Kidney tubule cell (primary cell): ENCODE measurements around the gene PLEKHA6.

Experiments used
- DNase-seq: peaks from one replicate; pipeline ENCODE4 v3.0.0-alpha.2; 2018; ENCODE audit warnings: low spot score

Gene PLEKHA6

DNA sequence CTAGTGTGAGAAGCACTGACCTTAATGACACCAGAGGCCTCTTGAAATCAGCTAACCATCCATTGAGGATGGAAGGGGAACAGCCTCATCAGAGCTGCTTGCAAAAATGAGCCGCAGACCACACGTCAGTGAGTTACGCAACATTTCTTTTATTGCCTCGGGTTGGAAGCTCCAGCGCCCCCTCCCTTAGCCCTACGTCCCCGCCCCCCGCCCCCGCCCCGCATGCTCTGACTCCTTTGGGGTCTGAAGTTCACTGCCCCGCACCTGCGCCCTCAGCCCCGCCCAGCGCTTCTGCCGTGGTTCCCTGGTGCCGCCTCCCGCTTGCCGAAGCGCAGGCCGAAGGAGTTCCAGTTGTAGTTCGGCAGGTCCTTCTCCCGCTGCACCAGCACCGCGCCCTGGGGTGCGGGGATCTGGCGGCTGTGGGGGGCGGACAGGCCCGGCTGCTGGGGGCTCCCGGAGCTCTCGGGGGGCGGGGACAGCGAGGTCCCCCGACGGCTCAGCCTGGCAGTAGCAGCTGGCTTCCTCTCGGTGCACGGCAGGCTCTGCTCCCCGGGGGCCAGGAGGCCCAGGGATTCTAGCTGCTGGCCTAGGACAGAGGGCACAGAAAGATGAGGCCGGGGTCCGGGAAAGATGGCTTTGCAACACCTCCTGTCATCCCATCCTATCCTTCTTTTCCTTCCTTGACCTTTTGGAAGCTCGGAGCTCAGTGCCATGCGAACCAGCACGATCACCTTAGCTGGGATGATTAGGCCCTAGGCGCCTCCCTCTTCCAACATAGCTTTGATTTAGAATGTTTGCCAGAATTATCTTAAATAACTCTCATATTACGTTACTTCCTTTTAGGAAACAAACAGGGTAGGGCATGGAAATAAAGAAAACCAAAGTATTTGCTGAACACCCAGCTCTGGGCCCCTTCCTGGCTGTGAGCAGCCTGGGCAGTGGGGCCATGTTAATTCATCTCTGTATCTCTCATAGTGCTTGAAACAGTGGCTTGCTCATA lies 169.2 kb downstream of the PLEKHA6 start:
- peak; percentile 44 for DNase-seq

DNA sequence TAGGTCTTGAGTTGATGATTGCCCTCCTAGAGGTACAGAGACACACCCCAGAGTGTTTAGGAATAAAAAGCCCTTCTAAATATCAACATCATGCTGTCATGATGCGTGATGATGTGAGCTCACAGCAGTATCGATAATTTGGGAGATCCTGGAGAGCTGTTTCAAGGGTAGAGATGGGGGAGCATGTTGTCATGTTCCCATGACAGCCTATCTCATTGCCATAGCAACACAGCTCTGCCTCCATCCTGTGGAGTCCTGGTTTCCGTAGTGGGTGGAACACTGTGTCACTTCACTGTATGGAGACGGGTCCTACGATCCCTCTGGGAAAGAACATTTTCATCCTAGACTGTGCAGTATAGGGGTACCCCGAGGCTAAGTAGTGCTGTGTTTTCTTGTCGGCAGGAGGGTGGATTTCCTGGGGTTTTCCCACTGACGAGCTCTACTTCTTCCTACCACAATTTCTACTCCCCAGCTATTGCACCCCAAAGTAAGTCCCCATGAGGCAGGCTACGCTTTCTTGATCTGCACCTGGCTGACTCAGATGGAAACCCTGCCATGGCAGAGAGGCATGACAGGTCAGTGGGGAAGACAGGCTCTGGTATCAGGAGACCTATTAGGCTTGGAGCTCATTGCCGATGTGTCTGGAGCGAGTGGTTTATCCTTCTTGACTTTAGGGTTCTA lies 170.6 kb downstream of the PLEKHA6 start:
- DNase-seq: no peak

DNA sequence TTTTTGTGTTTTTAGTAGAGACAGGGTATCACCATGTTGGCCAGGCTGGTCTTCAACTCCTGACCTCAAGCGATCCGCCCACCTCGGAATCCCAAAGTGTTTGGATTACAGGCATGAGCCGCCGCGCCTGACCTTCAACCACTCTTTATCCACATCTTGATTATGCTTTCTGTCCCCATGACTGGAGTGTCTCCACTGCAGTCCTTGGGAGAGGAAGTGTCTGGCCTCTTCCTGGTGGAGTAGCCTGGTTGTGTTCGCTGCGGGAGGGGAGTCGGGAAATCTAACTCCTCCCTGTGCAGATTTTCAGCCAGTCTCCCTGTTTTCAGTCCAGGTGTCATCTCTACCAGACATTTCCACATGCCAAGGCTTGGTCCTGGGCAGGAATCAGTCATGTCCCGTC lies 173.1 kb downstream of the PLEKHA6 start:
- DNase-seq: no peak

DNA sequence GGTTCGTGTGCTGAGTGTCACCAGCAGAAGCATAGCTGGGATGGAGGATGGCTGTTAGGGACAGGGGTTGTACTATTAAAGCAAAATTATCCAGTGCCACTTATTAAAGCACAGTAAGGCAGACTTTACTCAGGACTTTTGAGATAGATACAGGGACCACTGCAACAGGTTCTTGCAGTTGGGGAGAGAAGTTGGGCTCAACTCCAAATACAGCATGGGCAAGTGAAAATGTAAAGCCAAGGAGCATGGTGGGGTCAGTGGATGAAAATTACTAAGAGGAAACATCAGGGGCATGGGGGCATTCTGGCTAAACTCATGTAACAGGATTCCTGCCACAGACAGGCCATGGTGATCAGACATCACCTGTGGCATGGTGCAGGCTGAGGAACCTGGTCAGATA lies 178.6 kb downstream of the PLEKHA6 start:
- DNase-seq: no peak

DNA sequence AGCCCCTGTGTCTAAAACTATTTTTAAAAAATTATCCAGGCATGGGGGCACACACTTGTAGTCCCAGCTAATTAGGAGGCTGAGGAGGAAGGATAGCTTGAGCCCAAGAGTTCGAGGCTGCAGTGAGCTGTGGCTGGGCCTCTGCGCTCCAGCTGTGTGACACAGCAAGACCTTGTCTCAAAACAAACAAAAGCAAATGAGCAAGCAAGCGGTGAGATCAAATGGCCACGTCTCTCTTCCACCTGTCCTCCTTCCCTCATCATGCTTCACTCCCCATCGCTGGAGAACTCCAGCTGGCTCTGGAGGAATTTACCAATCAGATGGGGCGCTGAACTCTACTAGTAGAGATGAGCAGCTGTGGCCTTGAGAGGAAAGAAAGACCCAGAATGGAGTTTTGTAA lies 179.6 kb downstream of the PLEKHA6 start:
- DNase-seq: no peak

DNA sequence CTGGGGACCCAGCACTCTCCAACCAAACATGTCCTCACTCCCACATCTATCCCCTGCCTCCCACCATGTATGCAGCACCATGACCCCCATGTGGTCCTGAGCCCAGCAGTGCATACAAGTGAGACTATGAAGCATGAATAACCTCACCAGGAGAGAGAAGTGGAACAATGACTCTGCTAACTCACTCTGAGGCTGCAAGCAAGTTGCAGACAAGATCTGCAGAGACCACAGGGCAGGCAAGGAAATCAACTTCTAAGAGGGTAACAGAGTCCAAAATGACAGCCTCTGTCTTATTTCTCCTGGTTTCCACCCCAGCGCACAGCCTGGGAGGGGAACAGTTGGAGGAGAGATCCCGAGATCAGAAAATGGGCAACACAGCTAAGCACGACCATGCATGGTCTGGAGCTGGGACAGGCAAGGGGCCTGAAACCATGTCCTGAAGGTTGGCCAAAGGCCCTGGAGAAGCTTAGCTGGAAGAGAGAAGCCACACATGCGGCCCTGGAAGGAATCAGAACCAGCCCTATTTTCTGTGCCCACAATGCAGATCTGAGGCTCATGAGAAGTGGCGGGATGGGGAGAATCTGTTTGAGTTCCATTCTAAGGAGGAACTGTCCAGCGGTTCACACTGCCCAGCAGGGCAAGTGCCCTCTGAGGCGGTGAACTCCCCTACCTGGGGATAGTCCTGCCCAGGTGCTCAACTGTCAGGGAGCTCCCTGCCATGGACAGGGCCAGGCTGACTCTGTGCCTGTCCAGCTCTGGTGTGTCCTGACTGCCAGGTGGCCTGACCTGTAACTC lies 181.0 kb downstream of the PLEKHA6 start:
- no peak for DNase-seq

DNA sequence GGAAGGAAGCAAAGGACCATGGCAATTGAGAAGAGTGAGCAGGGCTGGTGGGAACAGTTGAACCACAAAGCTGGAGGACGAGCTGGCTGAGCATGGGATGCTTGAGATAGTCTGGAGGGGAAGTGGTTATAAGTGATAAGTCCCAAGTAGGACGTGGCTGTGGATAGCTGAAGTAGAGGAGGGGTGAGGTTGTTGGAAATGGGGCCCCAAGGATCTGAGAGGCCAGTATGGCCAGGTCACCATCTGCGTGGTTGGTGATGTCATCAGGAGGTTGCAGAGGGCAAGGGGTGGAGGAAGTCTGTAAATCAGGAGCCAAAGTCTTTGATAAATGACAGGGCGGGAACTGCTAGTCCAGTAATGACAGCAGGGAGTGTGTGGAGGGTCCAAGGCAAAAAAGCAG lies 182.6 kb downstream of the PLEKHA6 start:
- peak; percentile 35 for DNase-seq

DNA sequence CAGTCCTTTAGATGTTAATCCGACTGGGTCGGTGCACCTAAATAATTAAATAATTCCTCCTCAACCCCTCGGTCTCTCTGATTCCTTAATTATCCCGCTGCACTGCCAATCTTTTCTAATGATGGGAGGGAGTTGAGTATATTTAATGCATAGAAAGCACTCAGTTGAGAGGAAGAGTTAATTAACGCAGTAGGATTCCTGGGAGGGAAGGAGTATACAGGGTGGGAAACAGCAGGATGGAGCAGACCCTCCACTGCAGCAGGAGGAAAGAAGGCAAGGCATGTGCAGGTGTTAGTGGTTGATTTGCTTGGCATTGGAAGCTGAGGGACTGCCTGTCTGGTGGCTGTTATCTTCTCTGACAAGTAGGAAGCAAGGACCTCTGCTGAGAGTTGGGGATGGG lies 183.7 kb downstream of the PLEKHA6 start:
- DNase-seq: no peak

DNA sequence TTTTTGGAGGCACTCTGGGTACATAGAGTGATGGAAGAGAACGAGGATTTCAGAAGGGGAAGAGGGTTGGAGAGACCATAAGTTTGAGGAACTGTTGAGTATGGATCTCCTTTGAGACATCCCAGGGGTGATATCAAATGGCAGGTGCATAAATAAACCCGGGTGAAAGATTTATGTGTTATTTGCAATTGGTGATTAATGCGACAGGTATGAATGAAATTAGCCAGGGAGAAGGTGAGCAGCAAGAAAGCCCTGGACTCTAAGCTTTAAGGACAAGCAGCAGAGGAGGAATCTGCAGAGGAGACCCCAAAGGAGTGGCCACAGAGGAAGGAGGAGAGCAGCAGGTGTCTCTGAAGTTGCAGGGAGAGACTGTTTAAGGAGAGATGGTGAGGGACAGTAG lies 184.8 kb downstream of the PLEKHA6 start:
- peak; percentile 52 for DNase-seq

DNA sequence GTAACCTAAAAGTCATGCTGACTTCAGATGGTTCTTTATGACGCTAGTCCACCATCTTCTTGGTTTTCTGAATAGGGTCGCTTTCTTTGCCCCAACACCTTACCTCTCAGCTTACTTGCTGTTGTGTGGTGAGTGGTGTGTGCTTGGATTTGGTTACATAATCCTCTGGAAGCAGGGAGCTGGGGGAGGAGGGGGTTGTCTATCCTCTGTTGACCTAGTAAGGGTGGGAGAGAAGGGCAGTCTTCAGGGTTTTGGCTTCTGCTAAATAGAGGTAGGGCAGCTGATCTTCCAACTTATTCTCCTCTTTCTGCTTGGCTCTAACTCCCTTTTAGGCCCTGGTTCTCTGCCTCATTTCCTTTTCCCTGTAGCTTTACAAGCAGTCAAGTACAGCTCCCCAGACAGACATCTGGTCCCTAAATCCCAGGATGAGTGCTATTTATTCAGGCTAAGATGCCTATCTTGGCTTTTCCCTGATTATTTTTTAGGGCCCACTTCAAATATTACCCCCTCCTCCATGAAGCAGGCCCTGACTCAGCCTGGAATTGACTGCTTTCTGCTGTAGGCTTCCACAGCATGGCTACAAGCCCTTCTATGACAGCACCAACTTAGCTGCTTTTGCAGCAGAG lies 187.2 kb downstream of the PLEKHA6 start:
- DNase-seq: no peak

DNA sequence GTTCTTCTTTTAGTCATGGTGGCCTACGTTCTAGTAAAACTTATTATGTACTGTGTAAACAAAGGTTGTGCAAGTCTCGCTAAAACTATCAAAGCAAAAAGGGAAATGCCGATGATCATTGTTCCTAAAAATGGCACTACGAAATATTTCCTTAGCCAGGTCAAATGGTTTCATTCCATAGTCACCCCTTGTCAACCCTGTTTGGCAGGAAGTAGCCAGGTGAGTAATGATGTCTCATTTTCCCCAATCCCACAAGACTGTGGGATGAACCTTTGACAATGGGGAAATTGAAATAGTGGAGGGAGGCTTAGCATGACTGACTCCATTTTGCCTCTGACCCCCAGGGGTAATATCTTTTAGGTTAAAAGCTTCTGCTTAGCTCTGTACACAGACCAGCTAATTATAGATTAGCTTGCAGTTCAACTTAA lies 188.0 kb downstream of the PLEKHA6 start:
- peak; percentile 97 for DNase-seq

DNA sequence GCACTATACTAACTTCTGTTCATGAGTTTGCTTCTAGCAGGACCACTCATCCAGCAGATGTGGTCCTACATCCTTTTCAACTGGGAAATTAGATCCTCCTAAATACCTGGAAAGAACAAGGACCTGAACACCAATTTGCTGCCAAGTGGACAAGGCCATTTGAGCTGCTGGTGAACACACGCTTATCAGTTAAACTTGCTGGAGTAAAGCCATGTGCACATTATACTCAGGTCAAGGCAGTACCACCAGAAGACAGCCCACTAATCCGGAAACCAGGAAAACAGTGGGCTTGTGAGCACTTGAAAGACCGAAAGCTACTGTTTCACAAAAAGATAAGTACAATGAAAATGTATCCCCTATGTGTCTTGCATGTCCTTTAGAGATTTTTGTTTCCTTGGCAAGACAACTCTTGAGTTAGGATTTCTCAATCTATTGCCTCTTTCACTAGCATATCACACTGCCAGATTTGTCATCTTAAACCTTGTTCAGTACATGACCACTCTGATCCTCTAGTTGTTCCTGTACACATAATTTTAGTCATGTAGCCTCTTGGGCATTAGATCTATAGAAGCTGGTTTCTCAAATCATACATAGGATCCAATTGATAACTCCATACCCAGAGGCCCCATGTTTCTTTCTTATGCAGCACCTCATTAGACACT lies 189.1 kb downstream of the PLEKHA6 start:
- no peak for DNase-seq

DNA sequence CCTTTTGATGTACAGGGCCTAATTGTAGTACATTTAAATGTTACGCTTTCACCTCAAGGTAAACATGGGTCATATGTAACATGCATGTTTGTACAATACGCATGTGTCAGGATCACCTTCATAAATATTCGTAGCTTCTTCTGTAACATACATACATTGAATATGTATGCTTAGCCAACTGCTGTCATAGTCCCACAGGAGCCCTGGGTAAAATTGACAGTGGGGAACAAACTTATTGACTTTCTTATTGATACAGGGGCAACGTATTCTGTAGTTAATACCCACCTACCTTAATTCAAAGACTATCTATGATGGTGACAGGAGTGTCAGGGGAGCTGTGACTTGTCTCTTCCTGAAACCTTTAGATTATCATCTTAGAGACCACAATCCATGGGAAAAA lies 189.9 kb downstream of the PLEKHA6 start:
- DNase-seq: no peak
